HEK293 (cell line): ENCODE measurements around the gene KNOP1.

Source experiments
- CTCF ChIP-seq: fragments of 450-650 bp; formaldehyde crosslinking; IDR thresholded peaks from 2 replicates; pipeline ENCODE4 v1.5.1; 2016; ENCODE audit warnings: missing biosample characterization, missing genetic modification characterization
- YY1 ChIP-seq: fragments of 450-650 bp; formaldehyde crosslinking; IDR thresholded peaks from 2 replicates; pipeline ENCODE4 v1.5.1; 2018; ENCODE audit warnings: missing biosample characterization, missing genetic modification characterization
- ZBTB11 ChIP-seq: fragments of 450-650 bp; formaldehyde crosslinking; conservative IDR thresholded peaks from 2 replicates; pipeline ENCODE4 v1.5.1; 2016; ENCODE audit warnings: low read depth, missing biosample characterization, missing genetic modification characterization
- ZNF138 ChIP-seq: fragments of 450-650 bp; formaldehyde crosslinking; IDR thresholded peaks from 2 replicates; pipeline ENCODE4 v1.5.1; 2016; ENCODE audit warnings: missing biosample characterization, missing genetic modification characterization, borderline replicate concordance
- ZNF140 ChIP-seq: fragments of 450-650 bp; formaldehyde crosslinking; IDR thresholded peaks from 2 replicates; pipeline ENCODE4 v1.5.1; 2016; ENCODE audit warnings: missing biosample characterization, missing genetic modification characterization
- ZNF184 ChIP-seq: fragments of 450-650 bp; IDR thresholded peaks from 2 replicates; pipeline ENCODE4 v1.5.1; 2018; ENCODE audit warnings: missing biosample characterization, mild to moderate bottlenecking, missing genetic modification characterization
- ZNF266 ChIP-seq: fragments of 450-650 bp; formaldehyde crosslinking; IDR thresholded peaks from 2 replicates; pipeline ENCODE4 v1.5.1; 2016; ENCODE audit warnings: missing biosample characterization, missing genetic modification characterization, low read depth
- ZNF510 ChIP-seq: fragments of 450-650 bp; formaldehyde crosslinking; IDR thresholded peaks from 2 replicates; pipeline ENCODE4 v1.5.1; 2018; ENCODE audit warnings: mild to moderate bottlenecking, missing genetic modification characterization, missing biosample characterization; ENCODE audit not compliant: insufficient replicate concordance
- ZNF561 ChIP-seq: fragments of 450-650 bp; IDR thresholded peaks from 2 replicates; pipeline ENCODE4 v1.5.1; 2018; ENCODE audit warnings: missing biosample characterization, missing genetic modification characterization, borderline replicate concordance
- ZNF843 ChIP-seq: fragments of 450-650 bp; formaldehyde crosslinking; IDR thresholded peaks from 2 replicates; pipeline ENCODE4 v1.5.1; 2016; ENCODE audit warnings: missing biosample characterization, missing genetic modification characterization
- ZSCAN30 ChIP-seq: fragments of 450-650 bp; IDR thresholded peaks from 2 replicates; pipeline ENCODE4 v1.5.1; 2018; ENCODE audit warnings: missing biosample characterization, mild to moderate bottlenecking, missing genetic modification characterization, moderate library complexity

GRCh38 chr16:19703172-19703889 is 14.7 kb downstream of the KNOP1 start:
- no peak for TF ChIP-seq CTCF (tag by site-specific recombination)
- no peak for TF ChIP-seq ZSCAN30 (tag by site-specific recombination)
- TF ChIP-seq ZNF184 (tag by site-specific recombination): no peak
- TF ChIP-seq ZBTB11 (tag by site-specific recombination): no peak
- TF ChIP-seq ZNF843: no peak
- TF ChIP-seq ZNF266 (tag by site-specific recombination): no peak
- no peak for TF ChIP-seq YY1 (tag by site-specific recombination)
- TF ChIP-seq ZNF140 (tag by site-specific recombination): no peak
- TF ChIP-seq ZNF561: no peak
- no peak for TF ChIP-seq ZNF138
- no peak for TF ChIP-seq ZNF510
